Measurements from ENCODE around the gene HEXIM1.

Gene HEXIM1

DNA sequence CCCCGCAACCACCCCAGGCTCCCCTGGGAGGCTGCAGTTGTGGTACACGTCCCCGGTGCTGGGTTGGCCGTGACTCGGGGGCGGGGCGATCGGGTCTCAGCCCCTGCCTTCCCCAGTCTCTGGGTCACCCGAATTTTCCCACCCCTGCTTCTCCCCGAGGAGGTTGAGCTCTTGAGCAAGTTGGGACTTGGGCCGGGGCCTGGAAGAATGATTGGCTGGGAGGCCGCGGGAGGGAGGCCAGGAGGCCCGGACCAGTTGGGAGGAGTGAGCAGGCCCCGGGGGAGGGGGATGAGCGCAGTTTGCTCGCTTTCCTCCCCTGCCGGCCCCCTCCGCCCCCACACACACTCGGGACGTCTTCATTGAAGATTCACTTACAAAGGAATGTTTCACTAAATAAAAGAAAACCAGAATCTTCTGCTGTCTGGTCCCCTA, 4.5 kb upstream of the HEXIM1 start:
- Mint-ChIP-seq H3K4me3 (peak overlapping the region; percentile 51), H3K27ac (peak overlapping the region; percentile 81), H3K36me3 (ENCODE audit: low read depth) (peaks cover 18% of the 10 kb centered on the region), H3K27me3 (no peaks in the 10 kb centered on the region), H3K9me3 (no peaks in the 10 kb centered on the region), H3K4me1 (ENCODE audit: low read depth) (peaks cover 40% of the 10 kb centered on the region)
- DNase-seq: no peak

DNA sequence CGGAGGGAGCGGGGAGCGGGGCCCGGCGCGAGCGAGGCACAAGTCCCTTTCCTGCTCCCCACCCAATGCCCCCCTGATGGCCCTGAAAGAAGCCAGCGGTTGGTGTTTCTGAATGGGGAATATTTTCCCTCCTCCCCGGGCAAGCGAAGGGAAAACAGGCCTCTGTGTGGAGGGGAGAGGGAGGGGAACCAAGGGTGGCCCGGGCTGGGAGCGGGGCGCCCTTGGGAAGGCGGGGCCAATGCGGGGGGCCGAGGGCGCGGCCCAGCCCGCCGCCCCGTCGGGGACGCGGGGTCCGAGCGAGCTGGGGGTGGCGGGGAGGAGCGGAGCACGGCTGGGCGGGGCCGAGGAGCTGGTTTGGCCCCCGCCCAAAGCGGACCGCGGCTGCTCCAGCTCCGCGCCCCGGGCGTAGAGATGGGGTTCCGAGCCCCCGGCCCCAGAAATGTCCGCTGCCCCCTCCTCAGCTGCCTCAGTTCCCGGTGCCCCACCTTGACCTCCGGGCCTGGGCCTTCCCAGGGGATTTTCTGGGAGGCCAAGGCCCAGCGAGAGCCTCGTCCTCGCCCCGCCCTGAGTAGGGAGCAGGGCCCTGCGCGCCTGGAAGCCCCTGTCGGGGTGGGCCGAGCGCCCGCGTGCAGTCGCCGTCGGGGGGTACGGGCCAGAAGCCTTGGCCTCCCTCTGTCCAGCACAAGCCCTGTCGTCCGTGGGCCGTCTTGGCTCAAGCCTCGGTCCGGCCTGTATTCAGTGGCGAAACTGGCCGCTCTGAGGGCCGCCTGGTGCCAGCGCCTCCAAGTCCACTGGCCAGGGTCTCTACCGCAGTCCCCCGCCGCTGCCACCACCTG, 3.9 kb upstream of the HEXIM1 start:
- peak; percentile 66 for DNase-seq
- H3K4me1 Mint-ChIP-seq (ENCODE audit: low read depth): peaks cover 40% of the 10 kb centered on the region
- H3K9me3 Mint-ChIP-seq: no peaks in the 10 kb centered on the region
- H3K36me3 Mint-ChIP-seq (ENCODE audit: low read depth): peaks cover 25% of the 10 kb centered on the region
- H3K27ac Mint-ChIP-seq: peak overlapping the region; percentile 81
- H3K27me3 Mint-ChIP-seq: no peaks in the 10 kb centered on the region
- peak overlapping the region; percentile 51 for H3K4me3 Mint-ChIP-seq

DNA sequence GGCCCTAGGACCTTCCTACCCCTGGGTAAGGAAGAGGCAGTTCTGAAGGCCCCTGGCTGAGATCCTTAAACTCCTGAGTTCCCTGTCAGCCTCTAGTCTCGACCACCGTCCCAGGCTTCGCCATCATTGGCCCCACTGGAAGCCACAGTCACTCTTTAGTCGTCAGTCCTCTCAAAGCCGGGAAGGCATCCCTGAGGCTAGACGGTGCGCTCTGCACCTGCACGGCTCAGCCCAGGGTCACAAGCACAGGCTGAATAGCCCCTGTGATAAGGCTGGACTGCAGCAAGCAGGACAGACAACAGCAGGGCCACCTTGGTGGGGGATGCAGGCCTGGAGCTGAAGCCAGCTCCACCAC, 3.3 kb upstream of the HEXIM1 start:
- Mint-ChIP-seq H3K36me3 (ENCODE audit: low read depth) (peaks cover 31% of the 10 kb centered on the region), H3K9me3 (no peaks in the 10 kb centered on the region), H3K27ac (peak overlapping the region; percentile 31), H3K27me3 (no peaks in the 10 kb centered on the region), H3K4me1 (ENCODE audit: low read depth) (peaks cover 44% of the 10 kb centered on the region), H3K4me3 (peak overlapping the region; percentile 43)
- no peak for DNase-seq

DNA sequence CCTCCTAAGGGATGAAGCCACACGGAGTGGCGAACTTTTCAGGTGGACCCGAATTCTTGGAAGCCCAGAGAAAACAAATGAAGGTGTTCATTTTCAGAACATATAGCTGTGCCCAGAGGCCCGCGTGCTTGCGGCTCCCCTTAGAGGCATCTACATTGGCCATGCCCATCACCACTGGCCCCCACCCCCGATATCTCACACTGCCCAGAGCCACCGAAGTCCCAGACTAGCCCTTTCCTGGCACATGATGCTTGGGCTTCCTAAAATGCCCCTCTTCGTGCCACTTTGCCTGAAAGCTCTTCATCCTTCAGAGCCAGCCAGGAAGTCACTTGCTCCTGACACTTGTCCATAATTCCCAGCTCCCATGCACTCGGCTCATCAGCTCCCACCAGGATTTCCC, 2.1 kb upstream of the HEXIM1 start:
- DNase-seq: no peak
- H3K27ac Mint-ChIP-seq: peak overlapping the region; percentile 100
- peaks cover 41% of the 10 kb centered on the region for H3K36me3 Mint-ChIP-seq (ENCODE audit: low read depth)
- peak overlapping the region; percentile 97 for H3K4me3 Mint-ChIP-seq
- no peaks in the 10 kb centered on the region for H3K9me3 Mint-ChIP-seq
- no peaks in the 10 kb centered on the region for H3K27me3 Mint-ChIP-seq
- H3K4me1 Mint-ChIP-seq (ENCODE audit: low read depth): peaks cover 50% of the 10 kb centered on the region

DNA sequence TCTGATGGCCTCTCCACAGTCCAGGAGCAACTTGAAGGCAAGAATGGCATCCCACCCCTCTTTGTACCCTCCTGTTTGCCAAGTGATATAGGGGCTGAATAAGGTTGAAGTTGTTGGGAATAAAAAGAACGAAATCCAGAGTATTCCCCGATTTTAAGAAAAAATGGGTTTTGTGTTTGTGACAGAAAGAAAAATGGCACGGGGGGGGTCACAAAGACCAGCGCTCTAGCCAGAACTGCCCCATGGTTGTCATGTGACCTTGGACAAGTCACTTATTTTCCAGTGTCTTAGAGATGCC, 1.7 kb upstream of the HEXIM1 start:
- H3K4me3 Mint-ChIP-seq: peak overlapping the region; percentile 97
- H3K36me3 Mint-ChIP-seq (ENCODE audit: low read depth): peaks cover 45% of the 10 kb centered on the region
- H3K27me3 Mint-ChIP-seq: no peaks in the 10 kb centered on the region
- H3K9me3 Mint-ChIP-seq: no peaks in the 10 kb centered on the region
- DNase-seq: no peak
- H3K27ac Mint-ChIP-seq: peak overlapping the region; percentile 100
- H3K4me1 Mint-ChIP-seq (ENCODE audit: low read depth): peaks cover 54% of the 10 kb centered on the region

DNA sequence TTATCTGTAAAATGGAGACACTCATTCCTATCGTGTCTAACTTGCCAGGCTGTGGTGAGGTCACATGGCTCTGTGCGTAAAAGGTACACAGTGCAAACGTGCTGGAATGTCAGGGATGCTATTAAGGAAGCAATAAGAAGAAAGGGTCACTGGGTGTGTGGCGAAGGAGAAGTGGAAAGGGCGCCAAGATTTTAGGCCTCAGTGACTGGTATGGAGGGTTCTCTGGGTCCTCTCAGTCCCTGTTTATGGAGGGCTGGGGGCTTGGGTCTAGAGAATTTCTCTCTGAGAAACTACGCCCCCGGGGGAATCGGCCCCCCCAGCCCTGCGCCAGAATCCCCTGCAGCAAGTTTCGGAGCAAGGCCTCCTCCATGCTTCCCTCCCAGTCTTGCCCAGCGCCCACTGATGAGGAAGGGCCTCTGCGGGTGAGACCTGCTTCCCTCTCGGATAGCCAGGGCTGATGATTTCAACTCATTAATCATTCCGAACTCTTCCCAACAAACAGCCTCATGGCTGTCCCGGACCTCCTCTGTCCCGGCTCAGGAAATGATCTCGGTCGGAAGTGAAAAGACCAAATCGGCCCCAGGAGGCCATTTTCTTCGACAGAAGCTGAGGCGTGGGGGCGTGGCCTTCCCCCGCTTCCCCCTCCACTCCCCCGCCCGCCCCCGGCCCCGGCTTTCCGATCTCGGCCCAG, 1.2 kb upstream of the HEXIM1 start:
- Mint-ChIP-seq H3K27ac (peak overlapping the region; percentile 100), H3K4me3 (peak overlapping the region; percentile 97), H3K27me3 (no peaks in the 10 kb centered on the region), H3K36me3 (ENCODE audit: low read depth) (peaks cover 47% of the 10 kb centered on the region), H3K4me1 (ENCODE audit: low read depth) (peaks cover 59% of the 10 kb centered on the region), H3K9me3 (no peaks in the 10 kb centered on the region)
- DNase-seq: no peak

DNA sequence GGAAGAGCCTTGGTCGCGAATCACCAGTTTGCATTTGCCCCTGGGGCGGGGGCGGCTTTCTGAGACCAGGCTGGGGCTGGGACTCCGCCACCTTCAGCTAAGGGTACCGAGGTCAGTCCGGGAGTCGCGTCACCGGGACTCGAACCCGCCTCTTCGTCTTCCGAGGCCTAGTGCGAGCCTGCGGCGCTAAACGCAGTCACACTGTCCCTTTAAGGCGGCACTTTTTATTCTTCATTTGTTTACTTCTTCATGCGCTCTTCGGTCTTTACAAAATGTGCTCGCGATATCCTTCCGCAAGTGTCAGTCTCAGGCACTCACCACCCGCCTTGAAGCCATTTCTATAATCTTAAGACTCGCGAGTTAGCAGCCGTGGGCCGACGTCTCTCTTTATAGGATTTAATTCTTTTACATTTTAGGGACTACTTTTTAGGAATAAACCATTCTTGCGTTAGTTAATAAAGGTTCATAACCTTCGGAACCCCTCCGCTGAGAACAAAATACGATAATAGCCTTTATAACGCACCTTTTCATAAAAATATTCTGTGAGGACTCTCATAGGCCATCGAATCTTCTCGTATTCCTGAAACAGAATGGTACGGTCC, 593 bp upstream of the HEXIM1 start:
- Mint-ChIP-seq H3K4me3 (peak overlapping the region; percentile 97), H3K27ac (peak overlapping the region; percentile 100), H3K9me3 (no peaks in the 10 kb centered on the region), H3K36me3 (ENCODE audit: low read depth) (peaks cover 47% of the 10 kb centered on the region), H3K4me1 (ENCODE audit: low read depth) (peaks cover 59% of the 10 kb centered on the region), H3K27me3 (no peaks in the 10 kb centered on the region)
- peak; percentile 87 for DNase-seq

DNA sequence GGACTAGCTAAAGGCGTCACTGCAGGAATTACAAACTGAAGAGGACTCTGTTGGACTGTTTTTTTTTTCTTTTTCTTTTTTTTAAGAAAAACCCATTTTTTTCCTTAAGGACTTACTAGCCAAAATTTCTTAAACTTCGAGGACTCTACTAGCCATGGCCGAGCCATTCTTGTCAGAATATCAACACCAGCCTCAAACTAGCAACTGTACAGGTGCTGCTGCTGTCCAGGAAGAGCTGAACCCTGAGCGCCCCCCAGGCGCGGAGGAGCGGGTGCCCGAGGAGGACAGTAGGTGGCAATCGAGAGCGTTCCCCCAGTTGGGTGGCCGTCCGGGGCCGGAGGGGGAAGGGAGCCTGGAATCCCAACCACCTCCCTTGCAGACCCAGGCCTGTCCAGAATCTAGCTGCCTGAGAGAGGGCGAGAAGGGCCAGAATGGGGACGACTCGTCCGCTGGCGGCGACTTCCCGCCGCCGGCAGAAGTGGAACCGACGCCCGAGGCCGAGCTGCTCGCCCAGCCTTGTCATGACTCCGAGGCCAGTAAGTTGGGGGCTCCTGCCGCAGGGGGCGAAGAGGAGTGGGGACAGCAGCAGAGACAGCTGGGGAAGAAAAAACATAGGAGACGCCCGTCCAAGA, 878 bp downstream of the HEXIM1 start:
- peaks cover 47% of the 10 kb centered on the region for H3K36me3 Mint-ChIP-seq (ENCODE audit: low read depth)
- peak overlapping the region; percentile 100 for H3K27ac Mint-ChIP-seq
- H3K27me3 Mint-ChIP-seq: no peaks in the 10 kb centered on the region
- H3K4me3 Mint-ChIP-seq: peak overlapping the region; percentile 97
- no peaks in the 10 kb centered on the region for H3K9me3 Mint-ChIP-seq
- DNase-seq: peak; percentile 81
- peaks cover 49% of the 10 kb centered on the region for H3K4me1 Mint-ChIP-seq (ENCODE audit: low read depth)

DNA sequence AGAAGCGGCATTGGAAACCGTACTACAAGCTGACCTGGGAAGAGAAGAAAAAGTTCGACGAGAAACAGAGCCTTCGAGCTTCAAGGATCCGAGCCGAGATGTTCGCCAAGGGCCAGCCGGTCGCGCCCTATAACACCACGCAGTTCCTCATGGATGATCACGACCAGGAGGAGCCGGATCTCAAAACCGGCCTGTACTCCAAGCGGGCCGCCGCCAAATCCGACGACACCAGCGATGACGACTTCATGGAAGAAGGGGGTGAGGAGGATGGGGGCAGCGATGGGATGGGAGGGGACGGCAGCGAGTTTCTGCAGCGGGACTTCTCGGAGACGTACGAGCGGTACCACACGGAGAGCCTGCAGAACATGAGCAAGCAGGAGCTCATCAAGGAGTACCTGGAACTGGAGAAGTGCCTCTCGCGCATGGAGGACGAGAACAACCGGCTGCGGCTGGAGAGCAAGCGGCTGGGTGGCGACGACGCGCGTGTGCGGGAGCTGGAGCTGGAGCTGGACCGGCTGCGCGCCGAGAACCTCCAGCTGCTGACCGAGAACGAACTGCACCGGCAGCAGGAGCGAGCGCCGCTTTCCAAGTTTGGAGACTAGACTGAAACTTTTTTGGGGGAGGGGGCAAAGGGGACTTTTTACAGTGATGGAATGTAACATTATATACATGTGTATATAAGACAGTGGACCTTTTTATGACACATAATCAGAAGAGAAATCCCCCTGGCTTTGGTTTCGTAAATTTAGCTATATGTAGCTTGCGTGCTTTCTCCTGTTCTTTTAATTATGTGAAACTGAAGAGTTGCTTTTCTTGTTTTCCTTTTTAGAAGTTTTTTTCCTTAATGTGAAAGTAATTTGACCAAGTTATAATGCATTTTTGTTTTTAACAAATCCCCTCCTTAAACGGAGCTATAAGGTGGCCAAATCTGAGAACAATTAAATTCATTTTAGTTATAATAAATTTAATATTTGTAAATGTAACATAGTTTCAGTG, 1.7 kb downstream of the HEXIM1 start:
- peak; percentile 65 for DNase-seq
- Mint-ChIP-seq H3K27ac (peak overlapping the region; percentile 100), H3K36me3 (ENCODE audit: low read depth) (peaks cover 47% of the 10 kb centered on the region), H3K4me3 (peak overlapping the region; percentile 97), H3K4me1 (ENCODE audit: low read depth) (peaks cover 46% of the 10 kb centered on the region), H3K27me3 (no peaks in the 10 kb centered on the region), H3K9me3 (no peaks in the 10 kb centered on the region)

DNA sequence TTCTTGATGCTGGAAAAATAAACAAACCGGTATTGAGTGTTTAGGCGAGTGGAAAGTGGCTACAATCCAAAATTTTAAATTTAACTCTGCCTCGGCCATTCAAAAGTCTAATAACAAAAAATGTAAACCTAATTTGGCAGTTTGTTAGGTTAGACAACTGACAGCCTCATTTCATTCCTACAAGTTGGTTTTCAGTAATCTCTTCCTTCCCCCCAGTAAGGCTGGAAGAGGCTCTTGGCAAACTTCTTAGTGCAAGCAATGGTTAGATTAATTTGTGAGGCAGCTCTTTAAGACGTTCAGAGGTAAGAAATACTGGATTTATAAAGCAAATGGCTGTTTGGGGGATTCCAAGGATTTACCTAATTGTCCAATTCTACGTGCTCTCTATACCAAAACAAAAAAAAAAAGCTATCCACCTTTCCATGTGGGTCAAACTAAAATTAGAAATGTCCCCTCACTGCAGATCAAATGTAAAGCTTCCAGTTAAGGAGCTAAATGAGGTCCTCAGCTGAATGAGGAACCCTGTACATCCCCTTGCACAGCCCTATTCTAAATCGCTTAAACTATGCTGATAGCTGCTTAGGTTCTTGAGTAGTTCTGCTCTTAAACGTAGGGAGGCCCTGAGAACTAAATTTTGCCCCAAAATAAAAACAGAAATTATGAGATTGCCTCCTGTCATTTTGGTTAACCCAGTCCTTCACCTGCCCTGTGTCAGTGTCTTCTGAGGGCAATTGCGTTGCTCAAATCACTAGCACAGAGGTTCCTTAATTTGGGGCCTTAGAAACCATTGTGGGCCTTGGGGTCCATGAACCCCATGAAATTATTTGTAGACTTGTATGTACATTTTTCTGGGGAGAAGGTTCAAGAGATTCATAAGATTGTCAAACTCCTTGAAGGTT, 2.9 kb downstream of the HEXIM1 start:
- Mint-ChIP-seq H3K27me3 (no peaks in the 10 kb centered on the region), H3K4me1 (ENCODE audit: low read depth) (peaks cover 43% of the 10 kb centered on the region), H3K4me3 (peak overlapping the region; percentile 97), H3K9me3 (no peaks in the 10 kb centered on the region), H3K27ac (peak overlapping the region; percentile 83), H3K36me3 (ENCODE audit: low read depth) (peaks cover 48% of the 10 kb centered on the region)
- DNase-seq: no peak

DNA sequence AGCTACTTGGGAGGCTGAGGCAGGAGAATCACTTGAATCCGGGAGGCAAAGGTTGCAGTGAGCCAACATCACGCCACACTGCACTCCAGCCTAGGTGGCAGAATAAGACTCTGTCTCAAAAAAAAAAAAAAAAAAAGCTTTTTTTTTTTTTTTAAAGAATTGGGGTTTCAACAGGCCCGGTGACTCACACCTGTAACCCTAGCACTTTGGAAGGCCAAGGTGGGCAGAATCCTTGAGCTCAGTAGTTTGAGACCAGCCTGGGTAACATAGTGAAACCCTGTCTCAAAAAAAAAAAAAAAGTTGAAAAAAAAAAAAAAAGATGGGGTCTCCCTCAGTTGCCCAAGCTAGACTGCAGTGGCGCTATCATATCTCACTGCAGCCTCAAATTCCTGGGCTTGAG, 6.8 kb downstream of the HEXIM1 start:
- peaks cover 49% of the 10 kb centered on the region for H3K4me1 Mint-ChIP-seq (ENCODE audit: low read depth)
- H3K27ac Mint-ChIP-seq: no peak overlapping the region
- H3K4me3 Mint-ChIP-seq: no peak overlapping the region
- DNase-seq: no peak
- H3K27me3 Mint-ChIP-seq: no peaks in the 10 kb centered on the region
- H3K9me3 Mint-ChIP-seq: no peaks in the 10 kb centered on the region
- H3K36me3 Mint-ChIP-seq (ENCODE audit: low read depth): peaks cover 45% of the 10 kb centered on the region

DNA sequence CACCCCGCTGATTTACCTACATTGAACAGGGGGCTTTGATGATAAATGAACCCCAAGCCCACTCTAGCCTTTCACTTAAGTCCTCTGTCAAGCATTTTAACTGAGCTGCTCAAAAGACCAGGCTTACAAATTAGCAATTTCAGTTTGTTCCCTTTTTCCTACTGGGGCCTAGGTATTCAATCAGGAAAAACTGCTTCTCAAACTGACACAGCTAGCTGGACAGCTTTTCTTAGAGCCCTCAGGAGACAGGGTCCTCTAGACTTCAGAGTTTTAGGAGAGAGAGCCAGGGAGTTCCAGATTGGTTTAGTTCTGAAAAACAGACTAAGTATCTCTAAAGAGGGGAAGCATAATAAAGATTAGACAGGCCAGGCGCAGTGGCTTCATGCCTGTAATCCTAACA, 7.2 kb downstream of the HEXIM1 start:
- DNase-seq: no peak
- H3K27me3 Mint-ChIP-seq: no peaks in the 10 kb centered on the region
- peaks cover 49% of the 10 kb centered on the region for H3K4me1 Mint-ChIP-seq (ENCODE audit: low read depth)
- H3K27ac Mint-ChIP-seq: peak overlapping the region; percentile 67
- peaks cover 46% of the 10 kb centered on the region for H3K36me3 Mint-ChIP-seq (ENCODE audit: low read depth)
- H3K9me3 Mint-ChIP-seq: no peaks in the 10 kb centered on the region
- H3K4me3 Mint-ChIP-seq: no peak overlapping the region

DNA sequence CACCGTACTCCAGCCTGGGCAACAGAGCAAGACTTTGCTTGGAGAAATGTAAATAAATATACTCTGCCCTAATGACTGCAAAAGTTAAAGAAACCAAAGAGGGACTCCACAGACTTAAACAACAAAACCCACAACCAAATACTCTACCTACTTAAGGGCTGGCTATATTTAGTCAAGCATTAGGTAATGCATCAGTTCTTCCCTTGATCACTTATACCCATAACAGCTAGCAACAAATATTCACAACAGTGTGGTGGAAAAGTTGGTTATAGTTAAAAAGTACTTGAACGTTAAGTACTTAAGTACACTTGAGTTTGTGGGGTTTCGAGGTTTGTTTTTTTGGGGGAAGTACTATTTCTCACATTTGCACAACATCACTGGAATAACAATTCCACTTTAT, 8.0 kb downstream of the HEXIM1 start:
- Mint-ChIP-seq H3K36me3 (ENCODE audit: low read depth) (peaks cover 42% of the 10 kb centered on the region), H3K27ac (peak overlapping the region; percentile 83), H3K4me1 (ENCODE audit: low read depth) (peaks cover 44% of the 10 kb centered on the region), H3K27me3 (no peaks in the 10 kb centered on the region), H3K4me3 (no peak overlapping the region), H3K9me3 (no peaks in the 10 kb centered on the region)
- DNase-seq: no peak
